ENCODE results near the gene FBXO36. TPM values are rescaled to one million over a fixed set of nuclear protein-coding genes. Genes with fewer than 3 reads are reported as not detected.

The FBXO36 gene
- total RNA-seq, 3 donors from 2014 or later = 2.7 to 6.9 (median 3.3) TPM

GRCh38 chr2:229879191-229879950 is 42.9 kb upstream of the FBXO36 start:
- H3K9me3 ChIP-seq = no peaks in the 10 kb centered on the region
- no peak for DNase-seq (ENCODE audit: low spot score in 2 of 2)
- intact Hi-C loops (cut with DNase I; ENCODE audit: low total_unique reads) = no loop called here
- TF ChIP-seq POLR2A (IDR thresholded peaks at IDR 0.05) = no peak
- TF ChIP-seq CTCF (IDR thresholded peaks at IDR 0.05) = no peak
- no peak for TF ChIP-seq POLR2AphosphoS5 (IDR thresholded peaks at IDR 0.05)
- H3K27me3 ChIP-seq = no peaks in the 10 kb centered on the region
- no peak overlapping the region for H3K4me3 ChIP-seq
- no peaks in the 10 kb centered on the region for H3K4me1 ChIP-seq
- H3K36me3 ChIP-seq = no peaks in the 10 kb centered on the region
- no peak overlapping the region for H3K27ac ChIP-seq

- intact Hi-C loops (cut with DNase I; ENCODE audit: low total_unique reads) = no loop called here
- H3K4me1 ChIP-seq = no peaks in the 10 kb centered on the region
- DNase-seq (ENCODE audit: low spot score in 2 of 2) = no peak
Measured at GRCh38 chr2:229880892-229881586, 41.3 kb upstream of the FBXO36 start.

GRCh38 chr2:229882583-229882982 is 39.7 kb upstream of the FBXO36 start:
- H3K27ac ChIP-seq = no peak overlapping the region
- intact Hi-C loops (cut with DNase I; ENCODE audit: low total_unique reads) = no loop called here
- no peaks in the 10 kb centered on the region for H3K27me3 ChIP-seq
- no peak for DNase-seq (ENCODE audit: low spot score in 2 of 2)
- H3K9me3 ChIP-seq = no peaks in the 10 kb centered on the region
- H3K4me1 ChIP-seq = no peaks in the 10 kb centered on the region
- no peaks in the 10 kb centered on the region for H3K36me3 ChIP-seq
- TF ChIP-seq POLR2AphosphoS5 (IDR thresholded peaks at IDR 0.05) (no peak), CTCF (IDR thresholded peaks at IDR 0.05) (no peak), POLR2A (IDR thresholded peaks at IDR 0.05) (no peak)
- no peak overlapping the region for H3K4me3 ChIP-seq

More at GRCh38 chr2:229880892-229881586, 41.3 kb upstream of the FBXO36 start:
- TF ChIP-seq POLR2AphosphoS5 (IDR thresholded peaks at IDR 0.05) (no peak), POLR2A (IDR thresholded peaks at IDR 0.05) (no peak), CTCF (IDR thresholded peaks at IDR 0.05) (no peak)
- Histone ChIP-seq H3K27me3 (no peaks in the 10 kb centered on the region), H3K4me3 (no peak overlapping the region), H3K9me3 (no peaks in the 10 kb centered on the region), H3K27ac (no peak overlapping the region), H3K36me3 (no peaks in the 10 kb centered on the region)

GRCh38 chr2:229884775-229885699 is 37.3 kb upstream of the FBXO36 start:
- no peaks in the 10 kb centered on the region for H3K27me3 ChIP-seq
- intact Hi-C loops (cut with DNase I; ENCODE audit: low total_unique reads) = no loop called here

More at GRCh38 chr2:229884775-229885699, 37.3 kb upstream of the FBXO36 start:
- H3K27ac ChIP-seq = no peak overlapping the region
- no peaks in the 10 kb centered on the region for H3K36me3 ChIP-seq
- DNase-seq (ENCODE audit: low spot score in 2 of 2) = no peak
- H3K9me3 ChIP-seq = no peaks in the 10 kb centered on the region
- no peak overlapping the region for H3K4me3 ChIP-seq
- no peaks in the 10 kb centered on the region for H3K4me1 ChIP-seq
- no peak for TF ChIP-seq POLR2AphosphoS5 (IDR thresholded peaks at IDR 0.05)
- TF ChIP-seq CTCF (IDR thresholded peaks at IDR 0.05) = no peak
- no peak for TF ChIP-seq POLR2A (IDR thresholded peaks at IDR 0.05)
